Stomach (tissue), 9 donors: ENCODE results near the gene SPAG6. TPM values are rescaled to one million over a fixed set of nuclear protein-coding genes. Genes with fewer than 3 reads are reported as not detected.

ENCODE experiments used
- DNase-seq, 2 donors: peaks; one replicate each; pipeline versions ENCODE4 v3.0.0 to v3.0.0-alpha.2; 2013 to 2019
- H3K27ac ChIP-seq, 5 donors: fragments of 200-600 bp in 4 of 5; sonication (generic) in 4 of 5; one replicate each; pipeline ENCODE4 v1.5.1; 2013 to 2019; ENCODE audit warnings: mild to moderate bottlenecking in 1 of 5, moderate library complexity in 1 of 5
- H3K27me3 ChIP-seq, 3 donors: fragments of 200-600 bp; sonication (generic); one replicate each; pipeline ENCODE4 v1.5.1; 2017 to 2019; ENCODE audit warnings: mixed run types in 1 of 3
- H3K36me3 ChIP-seq, 4 donors: fragments of 200-600 bp; sonication (generic); 1 replicate in 3 of 4; 2 replicates in 1 of 4; pipeline ENCODE4 v1.5.1; 2016 to 2019
- H3K4me1 ChIP-seq, 4 donors: fragments of 200-600 bp; sonication (generic); one replicate each; pipeline ENCODE4 v1.5.1; 2016 to 2019
- H3K4me3 ChIP-seq, 4 donors: fragments of 200-600 bp; sonication (generic) in 3 of 4; one replicate each; pipeline ENCODE4 v1.5.1; 2016 to 2019; ENCODE audit warnings: mild to moderate bottlenecking in 1 of 4
- H3K9me3 ChIP-seq, 4 donors: fragments of 200-600 bp; sonication (generic); one replicate each; pipeline ENCODE4 v1.5.1; 2016 to 2019
- EP300 ChIP-seq: sonication (generic); formaldehyde crosslinking; IDR thresholded peaks from one replicate; pipeline ENCODE4 v1.6.1; 2017; ENCODE audit warnings: antibody characterized with exemption
- POLR2A ChIP-seq, 4 donors: fragments of 450-650 bp; IDR thresholded peaks; one replicate each; pipeline ENCODE4 v1.6.1; 2016; ENCODE audit warnings: antibody characterized with exemption in 4 of 4, control low read depth in 2 of 4, mild to moderate bottlenecking in 1 of 4, moderate library complexity in 1 of 4
- POLR2AphosphoS5 ChIP-seq, 3 donors: sonication (generic); formaldehyde crosslinking; IDR thresholded peaks; one replicate each; pipeline ENCODE4 v1.6.1; 2016; ENCODE audit warnings: antibody characterized with exemption in 3 of 3
- WGBS, 5 donors: extraction: QIAGEN DNeasy Blood & Tissue Kit in 3 of 5; methylation state at CpG; one replicate each; pipeline versions ENCODE4 v1.1.5 to v1.1.7; 2013 to 2018; 5-methylcytosine and 5-hydroxymethylcytosine counted together
- intact Hi-C: fragments of 100-400 bp; cut with DNase I; formaldehyde crosslinking; loops from one replicate; pipeline ENCODE4 v1.15.1; 2023; ENCODE audit warnings: low total_unique reads
- polyA plus RNA-seq, 3 donors: library from polyadenylated mRNA; stranded (reverse); fragments of 200-250 nt; gene quantifications; one replicate each; pipeline ENCODE4 v1.2.3, GENCODE V29; 2013
- total RNA-seq, 5 donors: library from RNA; depleted of rRNA; stranded (reverse); fragments of >200 nt; gene quantifications; one replicate each; pipeline versions ENCODE4 v1.1.0 to v1.2.3, GENCODE V29; 2014 to 2016
- TF ChIP-seq, protein P1 (sequence below), 7 experiments: fragments of 450-650 bp in 4 of 7; fragments of 200-600 bp in 3 of 7; sonication (generic) in 3 of 7; IDR thresholded peaks; one replicate each; pipeline ENCODE4 v1.5.1; 2016 to 2019; ENCODE audit warnings: antibody characterized with exemption in 7 of 7, control low read depth in 2 of 7, mild to moderate bottlenecking in 1 of 7
- donor health status: healthy with polysubstance abuse.
- donor health status: Bipolar disorder and iron deficiency.
- donor health status: healthy.

SPAG6 gene
- total and polyA plus RNA-seq, 8 donors: not detected

DNA sequence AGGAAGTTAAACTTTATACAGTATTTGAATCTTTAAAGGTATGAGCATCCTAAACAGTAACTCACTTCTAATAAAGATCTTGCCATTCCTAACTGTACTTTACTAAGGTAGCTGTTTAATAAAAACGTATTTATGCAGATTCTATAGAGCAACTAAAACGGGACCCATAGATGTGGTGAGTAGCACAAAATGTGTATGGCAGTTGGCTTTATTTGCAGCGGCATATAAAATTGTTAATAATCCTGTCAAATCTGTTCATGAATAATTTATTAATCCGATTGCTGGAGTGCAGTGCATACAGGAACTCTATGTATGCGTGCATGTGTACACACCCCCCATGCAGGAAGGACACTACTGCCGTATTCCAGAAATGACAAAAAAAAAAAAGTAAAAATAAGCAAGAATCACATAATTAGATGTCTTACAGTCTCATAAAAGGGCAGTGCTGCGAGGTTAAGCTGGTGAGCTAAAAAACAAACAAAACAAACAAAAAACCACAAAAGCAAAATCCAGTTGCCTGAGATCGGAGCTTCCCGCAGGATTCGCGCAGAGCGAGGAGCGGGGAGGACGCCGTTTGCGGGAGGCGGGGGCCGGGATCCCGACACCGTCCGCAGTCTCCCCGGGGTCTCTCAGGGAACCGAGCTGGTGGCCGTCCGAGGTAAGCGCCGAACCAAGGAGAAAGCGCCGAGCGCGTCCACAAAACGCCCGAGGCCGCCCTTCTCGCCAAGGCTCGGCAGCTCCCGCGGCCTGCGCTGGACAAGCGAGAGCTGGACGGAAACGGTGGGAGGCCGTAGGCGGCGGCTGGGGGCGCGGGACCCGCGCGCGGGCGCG lies 29.6 kb upstream of the SPAG6 start:
- WGBS, 5 donors: 0 to 3% (median 2%) methylated on average over 32 to 53 of the region's 53 CpGs
- no peak for DNase-seq
- H3K9me3 ChIP-seq: no peaks in the 10 kb centered on the region
- peak overlapping the region; percentile 69 to 80 (median 74) for H3K4me3 ChIP-seq
- peaks cover 9 to 43% (median 26%) of the 10 kb centered on the region in 4 donors for H3K4me1 ChIP-seq
- TF ChIP-seq POLR2AphosphoS5 (IDR thresholded peaks at IDR 0.05) (no peak), POLR2A (IDR thresholded peaks at IDR 0.05) (no peak), EP300 (no peak)
- TF ChIP-seq, protein P1, sequence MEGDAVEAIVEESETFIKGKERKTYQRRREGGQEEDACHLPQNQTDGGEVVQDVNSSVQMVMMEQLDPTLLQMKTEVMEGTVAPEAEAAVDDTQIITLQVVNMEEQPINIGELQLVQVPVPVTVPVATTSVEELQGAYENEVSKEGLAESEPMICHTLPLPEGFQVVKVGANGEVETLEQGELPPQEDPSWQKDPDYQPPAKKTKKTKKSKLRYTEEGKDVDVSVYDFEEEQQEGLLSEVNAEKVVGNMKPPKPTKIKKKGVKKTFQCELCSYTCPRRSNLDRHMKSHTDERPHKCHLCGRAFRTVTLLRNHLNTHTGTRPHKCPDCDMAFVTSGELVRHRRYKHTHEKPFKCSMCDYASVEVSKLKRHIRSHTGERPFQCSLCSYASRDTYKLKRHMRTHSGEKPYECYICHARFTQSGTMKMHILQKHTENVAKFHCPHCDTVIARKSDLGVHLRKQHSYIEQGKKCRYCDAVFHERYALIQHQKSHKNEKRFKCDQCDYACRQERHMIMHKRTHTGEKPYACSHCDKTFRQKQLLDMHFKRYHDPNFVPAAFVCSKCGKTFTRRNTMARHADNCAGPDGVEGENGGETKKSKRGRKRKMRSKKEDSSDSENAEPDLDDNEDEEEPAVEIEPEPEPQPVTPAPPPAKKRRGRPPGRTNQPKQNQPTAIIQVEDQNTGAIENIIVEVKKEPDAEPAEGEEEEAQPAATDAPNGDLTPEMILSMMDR (IDR thresholded peaks at IDR 0.05): no peak
- no peaks in the 10 kb centered on the region for H3K27me3 ChIP-seq
- intact Hi-C loops: no loop called here
- H3K36me3 ChIP-seq: no peaks in the 10 kb centered on the region
- peak overlapping the region; percentile 91 to 98 (median 95) for H3K27ac ChIP-seq

DNA sequence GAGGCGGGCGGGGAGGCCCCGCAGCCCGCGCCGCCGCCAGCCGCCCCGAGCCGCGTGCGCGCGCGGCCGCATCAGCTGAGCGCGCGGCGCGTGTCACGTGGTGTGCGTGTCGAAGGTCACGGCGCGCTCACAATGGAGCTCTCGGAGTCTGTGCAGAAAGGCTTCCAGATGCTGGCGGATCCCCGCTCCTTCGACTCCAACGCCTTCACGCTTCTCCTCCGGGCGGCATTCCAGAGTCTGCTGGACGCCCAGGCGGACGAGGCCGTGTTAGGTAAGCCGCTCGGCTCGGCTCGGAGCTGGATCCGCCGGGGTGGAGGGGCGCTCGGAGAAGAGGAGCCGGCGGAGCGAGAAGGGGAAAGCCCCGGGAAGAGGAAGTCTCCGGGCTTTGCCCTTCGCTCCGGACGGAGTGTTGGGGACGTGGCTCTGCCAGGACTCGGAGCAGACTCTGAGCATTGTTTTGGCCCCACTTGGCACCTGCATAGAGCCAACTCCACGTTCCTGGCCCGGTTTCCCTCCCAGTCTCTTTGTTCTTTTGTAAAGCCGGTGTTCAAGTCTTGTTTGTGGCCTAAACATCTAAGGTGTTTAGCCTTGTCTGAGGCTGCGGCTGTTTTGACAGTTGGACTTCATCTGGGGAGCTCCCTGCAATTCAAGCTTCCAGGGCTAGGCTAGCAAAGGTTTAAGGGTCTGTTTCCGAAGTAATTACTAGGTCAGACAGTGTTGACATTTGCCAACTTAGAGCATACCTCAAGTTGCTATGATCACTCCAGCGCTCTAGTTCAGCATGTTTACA lies 28.8 kb upstream of the SPAG6 start, which contains the start of gene COMMD3:
TSS of gene COMMD3 (plus strand) at position 103 of the 790 bp plus-strand sequence. CDS start at position 133, 30 bp downstream.
- intact Hi-C loops: no loop called here
- 0 to 2% (median 1%) methylated on average over 11 to 63 of the region's 63 CpGs for WGBS, 5 donors
- Histone ChIP-seq H3K27ac (peak within 1 kb of the TSS; percentile 91 to 98 (median 95)), H3K4me3 (peak within 1 kb of the TSS; percentile 69 to 80 (median 74)), H3K27me3 (peaks cover 0 to 2% (median 0%) of the 10 kb centered on the region in 3 donors), H3K4me1 (peaks cover 9 to 43% (median 26%) of the 10 kb centered on the region in 4 donors), H3K9me3 (no peaks in the 10 kb centered on the region), H3K36me3 (no peaks in the 10 kb centered on the region)
- peak; percentile 87 to 97 for DNase-seq
- TF ChIP-seq EP300 (no peak), POLR2A (IDR thresholded peaks at IDR 0.05) (peak in 1 of 4 donors; percentile 45), POLR2AphosphoS5 (IDR thresholded peaks at IDR 0.05) (peak; percentile 68 to 90 (median 87))
- TF ChIP-seq, protein P1 (IDR thresholded peaks at IDR 0.05): no peak

DNA sequence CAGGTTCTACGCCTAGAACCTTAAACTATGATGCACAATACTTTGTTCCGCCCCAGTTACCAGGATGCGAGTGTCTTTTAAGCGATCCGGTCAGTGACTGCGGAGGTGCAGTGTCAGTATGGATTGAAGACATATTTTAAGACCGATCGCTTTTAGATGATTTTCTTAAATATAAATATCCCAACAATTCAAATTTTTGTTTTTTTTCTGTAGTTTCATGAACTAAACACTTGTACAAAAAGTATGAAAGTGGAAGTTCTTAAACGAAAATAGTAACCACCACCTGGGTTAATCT lies 28.3 kb upstream of the SPAG6 start:
- no peaks in the 10 kb centered on the region for H3K36me3 ChIP-seq
- H3K4me1 ChIP-seq: peaks cover 10 to 44% (median 26%) of the 10 kb centered on the region in 4 donors
- peak overlapping the region; percentile 69 to 80 (median 74) for H3K4me3 ChIP-seq
- 9 to 15% (median 12%) methylated on average over 9 of the region's 9 CpGs for WGBS, 5 donors
- peaks cover 0 to 5% (median 0%) of the 10 kb centered on the region in 3 donors for H3K27me3 ChIP-seq
- H3K27ac ChIP-seq: peak overlapping the region; percentile 91 to 98 (median 95)
- DNase-seq: no peak
- H3K9me3 ChIP-seq: no peaks in the 10 kb centered on the region
- no peak for TF ChIP-seq EP300
- TF ChIP-seq, protein P1 (IDR thresholded peaks at IDR 0.05): no peak
- TF ChIP-seq POLR2AphosphoS5 (IDR thresholded peaks at IDR 0.05): no peak
- TF ChIP-seq POLR2A (IDR thresholded peaks at IDR 0.05): no peak
- intact Hi-C loops: no loop called here

DNA sequence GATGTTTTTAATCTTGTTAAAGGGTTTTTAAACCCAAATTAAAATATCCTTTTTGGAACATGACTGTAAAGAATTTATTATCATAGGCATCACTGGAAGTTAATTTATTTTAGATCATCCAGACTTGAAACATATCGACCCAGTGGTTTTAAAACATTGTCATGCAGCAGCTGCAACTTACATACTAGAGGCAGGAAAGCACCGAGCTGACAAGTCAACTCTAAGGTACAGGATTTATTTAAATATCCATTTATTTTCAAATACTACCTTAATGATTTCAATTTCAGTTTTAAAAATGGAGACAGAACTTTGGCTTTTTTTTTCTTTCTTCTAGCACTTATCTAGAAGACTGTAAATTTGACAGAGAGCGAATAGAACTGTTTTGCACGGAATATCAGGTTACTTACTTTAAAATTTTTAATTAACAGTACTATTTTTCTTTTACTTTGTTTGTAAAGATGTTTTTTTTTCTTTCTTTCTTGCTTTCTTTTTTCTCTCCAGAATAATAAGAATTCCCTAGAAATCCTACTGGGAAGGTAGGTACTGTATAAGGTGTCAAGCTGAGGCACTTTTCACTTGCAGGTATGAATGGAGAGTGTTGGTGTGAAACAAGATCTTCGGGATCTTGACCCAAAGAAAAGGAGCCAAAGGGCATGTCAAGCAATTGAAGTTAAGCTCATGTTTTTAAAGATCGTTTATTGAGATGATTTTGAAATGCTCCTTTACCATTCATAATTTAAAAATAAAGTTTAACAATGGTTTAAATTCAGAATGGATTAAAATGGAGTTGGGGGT lies 27.3 kb upstream of the SPAG6 start:
- Histone ChIP-seq H3K36me3 (no peaks in the 10 kb centered on the region), H3K27ac (no peak overlapping the region), H3K9me3 (no peaks in the 10 kb centered on the region), H3K4me1 (peaks cover 18 to 53% (median 35%) of the 10 kb centered on the region in 4 donors), H3K27me3 (peaks cover 0 to 14% (median 0%) of the 10 kb centered on the region in 3 donors), H3K4me3 (no peak overlapping the region)
- no peak for DNase-seq
- TF ChIP-seq POLR2AphosphoS5 (IDR thresholded peaks at IDR 0.05): no peak
- TF ChIP-seq EP300: no peak
- TF ChIP-seq, protein P1 (IDR thresholded peaks at IDR 0.05): no peak
- no peak for TF ChIP-seq POLR2A (IDR thresholded peaks at IDR 0.05)
- intact Hi-C loops: no loop called here
- WGBS, 5 donors: 86 to 89% (median 87%) methylated on average over 6 of the region's 6 CpGs
